Neural cell (in vitro differentiated cells): ENCODE results near the gene SEC31A.
"Not testable (repeated sequence)": the region's sequence is repeated elsewhere in the genome, so short reads cannot be mapped to it uniquely, and the experiment has no call there.

Experiments used
- RAD21 ChIP-seq: fragments of 450-650 bp; conservative IDR thresholded peaks from 2 replicates; pipeline ENCODE4 v1.6.1; 2014; ENCODE audit warnings: antibody characterized with exemption, mild to moderate bottlenecking, moderate library complexity
- SMC3 ChIP-seq: fragments of 450-650 bp; conservative IDR thresholded peaks from 2 replicates; pipeline ENCODE4 v1.6.1; 2014; ENCODE audit warnings: antibody characterized with exemption, mild to moderate bottlenecking, moderate library complexity; ENCODE audit not compliant: poor library complexity
- TAF1 ChIP-seq: IDR thresholded peaks from 2 replicates; pipeline ENCODE4 v1.6.1; 2012; ENCODE audit warnings: low read depth
- TF ChIP-seq, protein P1 (sequence below): fragments of 450-650 bp; IDR thresholded peaks from 2 replicates; pipeline ENCODE4 v1.5.1; 2014; ENCODE audit warnings: antibody characterized with exemption, mild to moderate bottlenecking, moderate library complexity; ENCODE audit not compliant: poor library complexity, severe bottlenecking
- TF ChIP-seq, protein P2 (sequence below): IDR thresholded peaks from 2 replicates; pipeline ENCODE4 v1.6.1; 2012; ENCODE audit warnings: borderline replicate concordance

DNA sequence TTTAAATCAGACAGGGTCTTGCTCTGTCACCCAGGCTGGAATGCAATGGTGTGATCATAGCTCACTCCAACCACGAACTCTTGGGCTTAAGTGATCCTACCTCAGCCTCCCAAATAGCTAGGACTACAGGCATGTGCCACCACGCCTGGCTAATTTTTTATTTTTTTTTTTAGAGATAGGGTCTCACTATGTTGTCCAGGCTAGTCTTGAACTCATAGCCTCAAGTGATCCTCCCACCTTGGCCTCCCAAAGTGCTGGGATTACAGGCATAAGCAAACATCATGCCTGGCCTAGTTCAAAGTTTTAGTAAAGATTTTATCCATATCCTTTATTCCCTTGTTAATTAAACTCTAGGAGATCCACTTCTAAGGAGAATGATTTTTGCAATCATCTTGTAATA is 30.5 kb downstream of the SEC31A start:
- TF ChIP-seq, protein P1, sequence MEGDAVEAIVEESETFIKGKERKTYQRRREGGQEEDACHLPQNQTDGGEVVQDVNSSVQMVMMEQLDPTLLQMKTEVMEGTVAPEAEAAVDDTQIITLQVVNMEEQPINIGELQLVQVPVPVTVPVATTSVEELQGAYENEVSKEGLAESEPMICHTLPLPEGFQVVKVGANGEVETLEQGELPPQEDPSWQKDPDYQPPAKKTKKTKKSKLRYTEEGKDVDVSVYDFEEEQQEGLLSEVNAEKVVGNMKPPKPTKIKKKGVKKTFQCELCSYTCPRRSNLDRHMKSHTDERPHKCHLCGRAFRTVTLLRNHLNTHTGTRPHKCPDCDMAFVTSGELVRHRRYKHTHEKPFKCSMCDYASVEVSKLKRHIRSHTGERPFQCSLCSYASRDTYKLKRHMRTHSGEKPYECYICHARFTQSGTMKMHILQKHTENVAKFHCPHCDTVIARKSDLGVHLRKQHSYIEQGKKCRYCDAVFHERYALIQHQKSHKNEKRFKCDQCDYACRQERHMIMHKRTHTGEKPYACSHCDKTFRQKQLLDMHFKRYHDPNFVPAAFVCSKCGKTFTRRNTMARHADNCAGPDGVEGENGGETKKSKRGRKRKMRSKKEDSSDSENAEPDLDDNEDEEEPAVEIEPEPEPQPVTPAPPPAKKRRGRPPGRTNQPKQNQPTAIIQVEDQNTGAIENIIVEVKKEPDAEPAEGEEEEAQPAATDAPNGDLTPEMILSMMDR = not testable (repeated sequence)
- TF ChIP-seq, protein P2, sequence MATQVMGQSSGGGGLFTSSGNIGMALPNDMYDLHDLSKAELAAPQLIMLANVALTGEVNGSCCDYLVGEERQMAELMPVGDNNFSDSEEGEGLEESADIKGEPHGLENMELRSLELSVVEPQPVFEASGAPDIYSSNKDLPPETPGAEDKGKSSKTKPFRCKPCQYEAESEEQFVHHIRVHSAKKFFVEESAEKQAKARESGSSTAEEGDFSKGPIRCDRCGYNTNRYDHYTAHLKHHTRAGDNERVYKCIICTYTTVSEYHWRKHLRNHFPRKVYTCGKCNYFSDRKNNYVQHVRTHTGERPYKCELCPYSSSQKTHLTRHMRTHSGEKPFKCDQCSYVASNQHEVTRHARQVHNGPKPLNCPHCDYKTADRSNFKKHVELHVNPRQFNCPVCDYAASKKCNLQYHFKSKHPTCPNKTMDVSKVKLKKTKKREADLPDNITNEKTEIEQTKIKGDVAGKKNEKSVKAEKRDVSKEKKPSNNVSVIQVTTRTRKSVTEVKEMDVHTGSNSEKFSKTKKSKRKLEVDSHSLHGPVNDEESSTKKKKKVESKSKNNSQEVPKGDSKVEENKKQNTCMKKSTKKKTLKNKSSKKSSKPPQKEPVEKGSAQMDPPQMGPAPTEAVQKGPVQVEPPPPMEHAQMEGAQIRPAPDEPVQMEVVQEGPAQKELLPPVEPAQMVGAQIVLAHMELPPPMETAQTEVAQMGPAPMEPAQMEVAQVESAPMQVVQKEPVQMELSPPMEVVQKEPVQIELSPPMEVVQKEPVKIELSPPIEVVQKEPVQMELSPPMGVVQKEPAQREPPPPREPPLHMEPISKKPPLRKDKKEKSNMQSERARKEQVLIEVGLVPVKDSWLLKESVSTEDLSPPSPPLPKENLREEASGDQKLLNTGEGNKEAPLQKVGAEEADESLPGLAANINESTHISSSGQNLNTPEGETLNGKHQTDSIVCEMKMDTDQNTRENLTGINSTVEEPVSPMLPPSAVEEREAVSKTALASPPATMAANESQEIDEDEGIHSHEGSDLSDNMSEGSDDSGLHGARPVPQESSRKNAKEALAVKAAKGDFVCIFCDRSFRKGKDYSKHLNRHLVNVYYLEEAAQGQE = not testable (repeated sequence)
- not testable (repeated sequence) for TF ChIP-seq TAF1, RAD21, SMC3
